Umbilical cord (tissue), 2 donors: ENCODE data around the gene PPP1R3C. TPM values are rescaled to one million over a fixed set of nuclear protein-coding genes. Genes with fewer than 3 reads are reported as not detected.

Experiments
- DNase-seq: peaks from one replicate; pipeline ENCODE4 v3.0.0-alpha.2; 2015; ENCODE audit warnings: low spot score
- total RNA-seq: library from RNA; depleted of rRNA; stranded (reverse); fragments of >200 nt; gene quantifications from one replicate; pipeline ENCODE4 v1.2.3, GENCODE V29; 2014; ENCODE audit warnings: low replicate concordance; ENCODE audit not compliant: insufficient read depth

Gene PPP1R3C
- 189 TPM for total RNA-seq

- DNase-seq: peak; percentile 97
Measured at GRCh38 chr10:91632671-91633550, at the start of gene PPP1R3C. Gene PPP1R3C, minus strand, starts transcription at chr10:91633071. Its CDS starts 102 bp downstream, at chr10:91632969.

GRCh38 chr10:91681361-91682276 lies 48.7 kb upstream of the PPP1R3C start:
- DNase-seq: no peak

- no peak for DNase-seq
Measured at GRCh38 chr10:91680487-91680886, 47.6 kb upstream of the PPP1R3C start.

GRCh38 chr10:91679296-91679695 lies 46.4 kb upstream of the PPP1R3C start:
- DNase-seq: no peak

GRCh38 chr10:91677911-91678310 lies 45.0 kb upstream of the PPP1R3C start:
- no peak for DNase-seq

GRCh38 chr10:91672021-91672608 lies 39.2 kb upstream of the PPP1R3C start:
- DNase-seq: peak; percentile 85

GRCh38 chr10:91668913-91669312 lies 36.0 kb upstream of the PPP1R3C start:
- DNase-seq: no peak

- no peak for DNase-seq
Measured at GRCh38 chr10:91665842-91666241, 33.0 kb upstream of the PPP1R3C start.

GRCh38 chr10:91664426-91664825 lies 31.6 kb upstream of the PPP1R3C start:
- no peak for DNase-seq

GRCh38 chr10:91662993-91663392 lies 30.1 kb upstream of the PPP1R3C start:
- no peak for DNase-seq

GRCh38 chr10:91653219-91653870 lies 20.5 kb upstream of the PPP1R3C start:
- peak; percentile 12 for DNase-seq

GRCh38 chr10:91652364-91652763 lies 19.5 kb upstream of the PPP1R3C start:
- DNase-seq: peak; percentile 66

GRCh38 chr10:91643700-91644099 lies 10.8 kb upstream of the PPP1R3C start:
- DNase-seq: no peak

- no peak for DNase-seq
Measured at GRCh38 chr10:91642831-91643692, 10.2 kb upstream of the PPP1R3C start.

- no peak for DNase-seq
Measured at GRCh38 chr10:91636892-91637291, 4.0 kb upstream of the PPP1R3C start.

- DNase-seq: peak; percentile 86
Measured at GRCh38 chr10:91635401-91636400, 2.8 kb upstream of the PPP1R3C start.

- DNase-seq: no peak
Measured at GRCh38 chr10:91634898-91635297, 2.0 kb upstream of the PPP1R3C start.

- no peak for DNase-seq
Measured at GRCh38 chr10:91634246-91634645, 1.4 kb upstream of the PPP1R3C start.

GRCh38 chr10:91630625-91631024 lies 2.2 kb downstream of the PPP1R3C start:
- no peak for DNase-seq
